Urothelium cell line (cell line): ENCODE results near the gene FCRL5.
A peak's percentile ranks its signal among the peaks of the same experiment; 100 is the strongest.

Source experiments
- DNase-seq: peaks from one replicate; pipeline ENCODE4 v3.0.0; 2011; ENCODE audit warnings: low spot score, mixed read lengths
- FAIRE-seq: peaks from 2 replicates; lab custom pipeline; 2011; peaks lifted over from hg19 to GRCh38; lab: Jason Lieb, UNC

FCRL5 gene

GRCh38 chr1:157532569-157532968 lies 19.7 kb downstream of the FCRL5 start:
- DNase-seq (no peak), FAIRE-seq (no peak)

GRCh38 chr1:157523774-157524493 lies 28.4 kb downstream of the FCRL5 start:
- no peak for FAIRE-seq
- DNase-seq = no peak

DNA sequence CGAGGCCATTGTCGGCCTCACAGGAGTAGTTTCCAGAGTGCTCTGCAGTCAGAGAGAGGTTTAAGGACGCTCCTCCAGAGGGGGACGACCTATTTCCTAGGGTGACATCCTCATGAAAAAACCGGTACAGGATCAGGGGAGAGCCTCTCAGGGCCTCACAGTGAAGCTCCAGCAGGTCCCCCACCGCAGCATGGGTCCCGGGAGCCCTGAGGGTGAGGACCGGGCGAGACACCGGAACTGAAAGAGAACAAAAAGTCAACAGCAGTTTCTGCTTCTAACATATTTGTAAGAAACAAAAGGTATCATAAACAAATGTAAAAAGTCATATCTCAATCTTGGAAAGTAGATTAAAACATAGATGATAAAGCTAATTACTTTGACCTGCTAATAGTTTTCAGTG lies 31.3 kb downstream of the FCRL5 start:
- no peak for DNase-seq
- FAIRE-seq = no peak

- FAIRE-seq (no peak), DNase-seq (no peak)
Measured at GRCh38 chr1:157520386-157520935, 31.9 kb downstream of the FCRL5 start.

DNA sequence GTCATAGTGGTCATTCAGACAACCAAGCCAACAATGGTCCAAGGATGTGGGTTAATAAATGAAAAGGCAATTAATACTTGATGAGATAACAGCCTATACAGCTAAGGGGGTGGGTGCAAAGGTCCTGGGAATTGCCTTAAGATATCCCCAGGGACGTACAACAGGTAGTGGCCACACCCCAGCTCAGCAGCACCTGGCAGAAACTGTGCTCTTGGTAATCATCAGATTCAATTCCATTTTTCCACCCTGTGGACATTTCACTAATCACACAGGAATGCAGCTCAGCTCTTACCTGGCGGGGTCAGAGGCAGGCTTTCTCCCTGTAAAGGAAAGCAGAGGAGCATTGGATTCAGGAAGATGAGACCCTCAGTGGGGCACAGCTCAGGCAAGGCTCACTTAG lies 32.9 kb downstream of the FCRL5 start:
- no peak for FAIRE-seq

DNA sequence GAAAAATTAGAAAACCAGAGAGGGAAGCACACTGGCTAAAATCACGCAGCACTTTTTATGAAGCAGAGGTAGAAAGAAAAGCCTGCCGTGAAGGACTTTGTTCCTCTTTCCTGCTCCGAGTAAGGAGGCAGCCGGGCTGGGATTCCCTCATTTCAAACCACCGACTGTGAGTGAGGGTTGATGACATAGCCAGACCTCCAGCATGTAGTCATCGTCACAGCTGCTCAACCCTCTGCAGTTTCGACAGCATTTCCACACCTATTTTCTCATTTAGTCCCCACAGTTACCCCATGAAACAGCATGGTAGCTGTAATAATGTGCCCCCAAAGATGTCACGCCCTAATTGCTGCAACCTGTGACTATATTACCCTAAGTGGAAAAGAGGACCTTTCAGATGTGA lies 35.3 kb downstream of the FCRL5 start:
- no peak for FAIRE-seq

More for the DNA sequence above, 32.9 kb downstream of the FCRL5 start:
- no peak for DNase-seq

GRCh38 chr1:157515709-157516108 lies 36.6 kb downstream of the FCRL5 start:
- no peak for DNase-seq
- FAIRE-seq = no peak

More for the DNA sequence above, 35.3 kb downstream of the FCRL5 start:
- no peak for DNase-seq

GRCh38 chr1:157515141-157515540 lies 37.2 kb downstream of the FCRL5 start:
- DNase-seq = no peak
- FAIRE-seq = no peak

DNA sequence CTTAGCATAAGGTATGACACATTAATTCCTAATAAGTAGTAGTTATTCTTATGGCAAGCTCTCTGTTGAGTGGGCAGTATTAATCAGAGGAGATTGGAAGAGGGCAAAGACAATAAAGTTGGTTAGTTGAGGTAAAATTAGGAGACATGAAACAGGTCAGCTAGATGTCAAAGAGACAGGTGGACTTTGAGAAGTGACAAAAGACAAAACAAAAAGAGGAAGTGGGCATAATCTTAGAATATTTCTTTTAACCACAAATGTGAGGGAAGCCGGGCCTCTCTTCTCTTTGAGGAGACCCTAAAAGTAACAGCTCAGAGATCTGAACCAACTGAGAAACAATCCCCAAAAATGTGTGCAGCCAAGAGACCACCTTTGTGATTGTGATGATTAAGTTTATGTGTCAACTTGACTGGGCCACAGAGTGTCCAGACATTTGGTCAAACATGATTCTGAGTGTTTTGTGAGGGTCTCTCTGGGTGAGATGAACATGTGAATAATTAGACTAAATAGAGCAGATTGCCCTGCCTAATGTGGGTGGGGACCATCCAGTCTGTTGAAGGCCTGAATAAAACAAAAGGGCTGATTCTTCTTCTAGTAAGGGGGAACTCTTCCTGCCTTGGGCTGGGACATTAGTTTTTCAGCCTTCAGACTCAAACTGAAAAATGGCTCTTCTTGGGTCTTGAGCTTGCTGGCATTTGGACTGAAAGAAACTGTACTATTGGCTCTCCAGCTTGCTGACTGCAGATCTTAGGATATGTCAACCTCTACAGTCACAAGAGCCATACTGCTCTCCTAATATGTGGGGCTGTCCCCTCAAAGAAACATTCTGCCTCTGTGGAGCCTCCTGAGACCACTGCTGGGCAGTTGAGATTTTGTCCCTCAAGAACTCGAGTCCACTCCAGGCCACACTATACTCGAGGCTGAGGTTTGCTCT lies 40.0 kb downstream of the FCRL5 start:
- DNase-seq = no peak
- no peak for FAIRE-seq

DNA sequence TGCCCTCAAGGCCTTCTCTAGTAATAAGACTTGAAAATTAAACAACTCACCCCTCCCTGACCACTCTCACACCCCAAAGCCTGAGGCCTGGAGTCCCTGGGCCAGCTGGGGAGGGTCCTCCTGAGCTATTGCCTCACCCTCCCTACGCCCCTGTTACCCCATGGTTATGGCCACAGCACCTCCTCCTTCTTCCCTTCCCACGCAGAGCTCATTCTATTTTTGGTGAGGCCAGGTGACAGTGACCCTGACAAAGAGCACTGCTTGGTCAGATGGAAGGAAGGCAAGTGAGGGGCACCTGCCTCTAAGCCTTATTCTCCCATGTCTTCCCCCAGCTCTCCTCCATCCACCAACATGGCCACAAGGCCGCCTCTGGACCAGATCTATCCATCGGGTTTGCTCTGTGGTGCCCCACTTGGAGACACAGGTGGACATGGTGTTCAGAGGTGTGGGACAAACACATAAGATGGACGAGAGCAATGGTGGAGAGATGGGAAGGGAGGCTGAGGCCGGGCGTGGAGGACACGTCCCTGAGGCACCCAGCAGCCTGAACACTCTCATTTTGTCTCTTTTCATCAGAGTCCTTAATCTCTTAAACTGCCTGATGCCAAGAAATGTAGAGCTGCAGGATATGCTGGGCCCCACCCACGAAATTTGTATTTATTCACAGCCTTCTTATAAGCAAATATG lies 42.6 kb downstream of the FCRL5 start:
- DNase-seq (no peak), FAIRE-seq (no peak)

- FAIRE-seq (no peak), DNase-seq (peak; percentile 73)
Measured at GRCh38 chr1:157505481-157506272, 46.6 kb downstream of the FCRL5 start.

DNA sequence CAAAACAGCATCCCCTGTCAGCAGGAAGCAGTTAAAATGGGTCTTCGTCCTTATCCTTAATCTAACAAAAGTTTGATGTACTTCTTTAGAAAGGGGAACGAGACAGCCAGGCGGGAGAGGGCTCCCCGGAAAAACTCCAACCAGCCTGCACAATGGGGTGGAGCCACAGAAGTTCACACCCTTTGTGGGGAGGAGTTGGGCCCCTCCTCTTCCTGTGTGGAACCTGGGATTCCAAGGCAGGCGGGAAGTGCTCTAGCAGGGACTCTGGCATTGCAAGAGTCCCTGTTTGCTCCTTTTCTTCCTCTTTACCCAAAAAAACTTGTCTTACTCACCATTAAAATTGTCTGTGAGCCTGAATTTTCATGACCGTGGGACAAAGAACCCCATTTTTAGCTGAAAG lies 47.7 kb downstream of the FCRL5 start:
- DNase-seq = no peak
- no peak for FAIRE-seq

GRCh38 chr1:157499521-157499920 lies 52.8 kb downstream of the FCRL5 start:
- FAIRE-seq = no peak
- DNase-seq = no peak

- DNase-seq = no peak
- no peak for FAIRE-seq
Measured at GRCh38 chr1:157498736-157499090, 53.6 kb downstream of the FCRL5 start.

- DNase-seq (no peak), FAIRE-seq (no peak)
Measured at GRCh38 chr1:157497987-157498735, 54.2 kb downstream of the FCRL5 start.

GRCh38 chr1:157497284-157497683 lies 55.0 kb downstream of the FCRL5 start:
- no peak for FAIRE-seq

DNA sequence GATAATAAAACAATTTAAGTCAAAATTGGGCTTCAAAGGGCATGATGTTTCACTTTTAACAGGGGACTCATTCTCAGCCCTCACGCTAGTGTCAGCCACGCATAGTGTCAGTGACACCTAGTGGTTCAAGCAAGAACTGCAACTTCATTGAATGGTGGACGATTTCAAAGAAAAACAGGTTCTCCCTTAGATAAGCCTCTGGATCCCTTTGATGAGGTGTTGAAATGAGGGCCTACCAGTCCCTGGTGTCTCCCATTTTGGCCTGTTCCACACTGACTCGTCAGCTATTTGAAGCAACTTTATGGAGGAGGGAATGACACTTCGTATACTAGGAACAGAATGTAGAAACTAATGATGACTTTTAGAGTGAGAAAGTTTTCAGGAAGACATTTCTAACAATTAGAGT lies 56.2 kb downstream of the FCRL5 start:
- DNase-seq (peak; percentile 40), FAIRE-seq (peak; percentile 66)

More at GRCh38 chr1:157497284-157497683, 55.0 kb downstream of the FCRL5 start:
- DNase-seq = no peak

GRCh38 chr1:157495285-157495684 lies 57.0 kb downstream of the FCRL5 start:
- DNase-seq = no peak
- FAIRE-seq = no peak

- no peak for FAIRE-seq
Measured at GRCh38 chr1:157494093-157494492, 58.2 kb downstream of the FCRL5 start.

More at GRCh38 chr1:157494093-157494492, 58.2 kb downstream of the FCRL5 start:
- DNase-seq = no peak
